Measurements from ENCODE around the gene DPYD.

DNA sequence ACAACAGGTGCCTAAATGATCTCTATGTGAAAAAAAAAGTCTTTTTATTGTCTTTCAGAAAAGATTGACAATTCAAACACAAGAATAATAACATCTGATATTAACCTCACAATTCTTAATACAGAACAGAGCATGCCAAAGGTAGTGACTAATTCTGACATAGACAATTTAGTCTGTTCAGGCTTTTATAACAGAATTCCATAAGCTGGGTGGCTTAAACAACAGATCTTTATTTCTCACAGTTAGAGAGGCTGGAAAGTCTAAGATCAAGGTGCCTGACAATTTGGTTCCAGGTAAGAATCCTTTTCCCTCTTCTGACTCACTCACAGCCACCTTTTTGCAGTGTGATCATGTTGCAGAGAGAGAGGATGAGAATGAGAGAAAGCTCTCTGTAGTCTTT, 27.0 kb downstream of the DPYD start:
- TF ChIP-seq, protein P1, sequence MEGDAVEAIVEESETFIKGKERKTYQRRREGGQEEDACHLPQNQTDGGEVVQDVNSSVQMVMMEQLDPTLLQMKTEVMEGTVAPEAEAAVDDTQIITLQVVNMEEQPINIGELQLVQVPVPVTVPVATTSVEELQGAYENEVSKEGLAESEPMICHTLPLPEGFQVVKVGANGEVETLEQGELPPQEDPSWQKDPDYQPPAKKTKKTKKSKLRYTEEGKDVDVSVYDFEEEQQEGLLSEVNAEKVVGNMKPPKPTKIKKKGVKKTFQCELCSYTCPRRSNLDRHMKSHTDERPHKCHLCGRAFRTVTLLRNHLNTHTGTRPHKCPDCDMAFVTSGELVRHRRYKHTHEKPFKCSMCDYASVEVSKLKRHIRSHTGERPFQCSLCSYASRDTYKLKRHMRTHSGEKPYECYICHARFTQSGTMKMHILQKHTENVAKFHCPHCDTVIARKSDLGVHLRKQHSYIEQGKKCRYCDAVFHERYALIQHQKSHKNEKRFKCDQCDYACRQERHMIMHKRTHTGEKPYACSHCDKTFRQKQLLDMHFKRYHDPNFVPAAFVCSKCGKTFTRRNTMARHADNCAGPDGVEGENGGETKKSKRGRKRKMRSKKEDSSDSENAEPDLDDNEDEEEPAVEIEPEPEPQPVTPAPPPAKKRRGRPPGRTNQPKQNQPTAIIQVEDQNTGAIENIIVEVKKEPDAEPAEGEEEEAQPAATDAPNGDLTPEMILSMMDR (IDR thresholded peaks at IDR 0.05): no peak
- no peak for TF ChIP-seq ZFX (IDR thresholded peaks at IDR 0.05; ENCODE audit: borderline replicate concordance)
